ENCODE data around the gene DDX56. TPM values are rescaled to one million over a fixed set of nuclear protein-coding genes. Genes with fewer than 3 reads are reported as not detected.
A peak's percentile ranks its signal among the peaks of the same experiment; 100 is the strongest.

Gene DDX56
- total and polyA plus RNA-seq, 2 of the 13 experiments (the other 11 are each of a cell fraction or from before 2014, with no cell fraction given): 82.6 to 120 TPM

GRCh38 chr7:44581879-44582603 lies 8.3 kb upstream of the DDX56 start, which contains the start of gene TMED4 (continued):
- TF ChIP-seq ZNF512B (CRISPR knock-in tag; IDR thresholded peaks at IDR 0.05; ENCODE audit: borderline replicate concordance): no peak
- TF ChIP-seq ELF4 (CRISPR knock-in tag; IDR thresholded peaks at IDR 0.05; ENCODE audit: borderline replicate concordance): no peak; the same call in 1 of the 2 replicates
- TF ChIP-seq TFDP1 (CRISPR knock-in tag; IDR thresholded peaks at IDR 0.05; ENCODE audit: borderline replicate concordance): peak; percentile 12; the same call in 1 of the 2 replicates
- no peak for TF ChIP-seq WIZ (CRISPR knock-in tag; IDR thresholded peaks at IDR 0.05)
- TF ChIP-seq ZBTB3 (CRISPR knock-in tag; IDR thresholded peaks at IDR 0.05; ENCODE audit: borderline replicate concordance, low read depth): no peak
- 0 out of 2 replicates have a peak, but pooled peaks have one; percentile 55 for TF ChIP-seq ARNT2 (CRISPR knock-in tag; IDR thresholded peaks at IDR 0.05; ENCODE audit: low read depth)
- peak; percentile 69; the same call in 1 of the 2 replicates for TF ChIP-seq BATF2 (CRISPR knock-in tag; IDR thresholded peaks at IDR 0.05)
- TF ChIP-seq ZNF652 (CRISPR knock-in tag; IDR thresholded peaks at IDR 0.05; ENCODE audit: borderline replicate concordance, low read depth): no peak
- 0 out of 2 replicates have a peak, but pooled peaks have one; percentile 71 for TF ChIP-seq ZNF749 (CRISPR knock-in tag; IDR thresholded peaks at IDR 0.05; ENCODE audit: borderline replicate concordance)
- 0 out of 2 replicates have a peak, but pooled peaks have one; percentile 50 for TF ChIP-seq ESRRA (CRISPR knock-in tag; IDR thresholded peaks at IDR 0.05; ENCODE audit: low read depth)
- TF ChIP-seq KLF16 (CRISPR knock-in tag; IDR thresholded peaks at IDR 0.05): no peak; a peak in 1 of 4 replicates
- no peak for TF ChIP-seq U2AF1 (optimal IDR thresholded peaks at IDR 0.05; ENCODE audit: low read depth, low read length)
- peak; percentile 73; the same call in 1 of the 2 replicates for TF ChIP-seq ZNF772 (CRISPR knock-in tag; IDR thresholded peaks at IDR 0.05)
- TF ChIP-seq ZC3H4 (CRISPR knock-in tag; IDR thresholded peaks at IDR 0.05; ENCODE audit: borderline replicate concordance): no peak
- no peak; the same call in 1 of the 2 replicates for TF ChIP-seq STAT6 (CRISPR knock-in tag; IDR thresholded peaks at IDR 0.05; ENCODE audit: borderline replicate concordance)
- TF ChIP-seq ZBTB10 (CRISPR knock-in tag; IDR thresholded peaks at IDR 0.05; ENCODE audit: borderline replicate concordance): 0 out of 2 replicates have a peak, but pooled peaks have one; percentile 20
- no peak for TF ChIP-seq ZNF761 (CRISPR knock-in tag; conservative IDR thresholded peaks at IDR 0.05)

Measured in HepG2 (cell line).